Stimulated activated CD4-positive, alpha-beta T cell treated with anti-CD3 and anti-CD28 coated beads, Interleukin-15, amount 100 ng/mL, for 24 hours (primary cell): ENCODE measurements around the gene CPXM2.

Experiments used
- DNase-seq: peaks from one replicate; pipeline ENCODE4 v3.0.0-alpha.2; 2020

CPXM2 gene

GRCh38 chr10:123843835-123844234 is 47.8 kb downstream of the CPXM2 start:
- DNase-seq, result no peak

- no peak for DNase-seq
These were observed 48.8 kb downstream of the CPXM2 start for GRCh38 chr10:123842692-123843385.

DNA sequence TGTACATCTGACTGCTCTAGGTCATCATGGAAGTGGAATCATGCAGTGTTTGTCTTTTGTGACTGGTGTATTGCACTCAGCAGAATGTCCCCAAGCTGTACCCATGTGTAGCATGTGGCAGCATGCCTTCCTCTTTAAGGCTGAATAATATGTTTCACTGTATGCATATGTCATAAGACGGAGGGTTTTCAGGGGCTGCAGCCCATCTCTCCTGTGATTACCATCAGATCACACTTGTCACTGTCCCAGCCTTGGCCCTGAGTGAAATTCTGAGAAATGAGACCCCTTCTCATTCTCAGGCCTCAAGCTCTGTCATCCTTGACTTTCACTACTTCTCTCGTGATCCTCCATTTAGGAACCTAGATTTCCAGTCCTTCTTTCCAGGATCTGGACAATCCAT is 50.0 kb downstream of the CPXM2 start:
- no peak for DNase-seq

GRCh38 chr10:123841115-123841514 is 50.5 kb downstream of the CPXM2 start:
- no peak for DNase-seq

- no peak for DNase-seq
These were observed 50.9 kb downstream of the CPXM2 start for GRCh38 chr10:123840714-123841113.

DNA sequence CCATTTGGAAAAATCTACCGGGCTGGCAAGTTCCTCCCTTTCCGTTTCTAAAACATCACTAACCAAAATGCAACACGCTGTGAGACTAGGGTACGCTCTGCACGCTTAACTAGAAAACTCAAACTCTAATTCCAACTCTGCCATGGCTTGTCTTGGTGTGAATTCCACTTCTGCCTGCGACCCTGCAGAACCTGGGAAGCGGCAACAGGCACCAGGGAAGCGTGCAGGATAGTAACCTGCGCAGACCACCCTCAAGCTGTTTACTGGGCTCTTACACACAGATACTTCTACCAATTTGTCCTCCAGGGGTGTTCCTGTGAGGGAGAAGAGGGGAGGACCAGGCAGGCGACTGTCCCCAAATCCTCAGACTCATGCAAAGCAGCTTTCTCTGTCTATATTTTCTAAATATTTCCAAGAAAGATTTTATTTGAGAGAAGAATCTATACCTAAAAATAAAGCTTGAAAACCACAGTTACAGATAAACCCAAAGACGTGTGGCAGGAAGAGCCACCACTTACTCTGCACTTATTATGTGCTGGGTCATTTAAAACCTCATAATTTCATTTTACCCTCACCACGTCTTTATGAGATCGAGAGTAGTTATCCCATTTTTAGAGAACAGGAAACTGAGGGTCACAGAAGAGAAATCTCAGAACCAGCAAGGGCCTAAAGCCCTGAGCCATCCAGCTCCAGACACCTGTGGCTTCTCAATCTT is 52.9 kb downstream of the CPXM2 start:
- no peak for DNase-seq

DNA sequence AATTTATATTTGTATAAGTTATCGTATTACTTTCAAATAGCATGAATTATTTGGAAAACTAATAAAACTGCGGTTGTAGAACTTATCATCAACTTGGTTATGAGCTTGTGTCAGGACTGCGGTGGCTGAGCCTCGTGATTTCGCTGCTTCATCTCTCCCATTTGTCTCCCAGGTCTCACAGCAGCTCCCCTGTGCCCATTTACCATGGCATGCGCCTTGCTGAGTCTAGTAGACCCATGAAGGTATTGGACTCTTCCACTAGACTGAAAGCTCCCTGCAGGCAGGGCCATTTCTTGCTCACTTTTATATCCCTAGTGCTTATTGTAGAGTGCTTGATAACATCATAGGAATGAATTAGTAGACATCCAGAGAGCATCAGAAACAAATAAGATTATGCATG is 53.9 kb downstream of the CPXM2 start:
- no peak for DNase-seq

GRCh38 chr10:123836418-123837145 is 55.0 kb downstream of the CPXM2 start:
- DNase-seq, result no peak

- no peak for DNase-seq
These were observed 56.0 kb downstream of the CPXM2 start for GRCh38 chr10:123835575-123835974.

GRCh38 chr10:123833170-123833850 is 58.3 kb downstream of the CPXM2 start:
- no peak for DNase-seq

DNA sequence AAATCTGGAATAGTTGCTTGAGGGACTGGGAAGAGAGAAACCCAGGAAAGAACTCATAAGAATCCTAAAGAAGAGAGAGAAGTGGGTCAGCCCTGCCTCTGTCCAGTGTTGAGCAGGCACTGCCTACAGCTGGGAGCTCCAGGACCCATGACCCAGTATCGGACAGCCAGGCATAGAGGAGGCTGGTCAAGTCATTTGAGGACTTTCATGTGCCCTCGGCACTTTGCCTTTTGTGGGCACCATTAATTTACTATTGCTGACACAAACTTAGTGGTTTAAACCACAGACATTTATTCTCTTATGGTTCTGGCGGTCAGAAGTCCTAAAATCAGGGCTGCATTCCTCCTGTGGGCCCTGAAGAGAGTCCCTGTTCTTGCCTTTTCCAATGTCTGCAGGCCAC is 60.3 kb downstream of the CPXM2 start:
- no peak for DNase-seq

GRCh38 chr10:123821136-123821535 is 70.5 kb downstream of the CPXM2 start:
- DNase-seq, result no peak

- no peak for DNase-seq
These were observed 82.0 kb downstream of the CPXM2 start for GRCh38 chr10:123809632-123810031.

- DNase-seq, result no peak
These were observed 82.7 kb downstream of the CPXM2 start for GRCh38 chr10:123808906-123809305.

GRCh38 chr10:123808286-123808685 is 83.3 kb downstream of the CPXM2 start:
- DNase-seq, result no peak

DNA sequence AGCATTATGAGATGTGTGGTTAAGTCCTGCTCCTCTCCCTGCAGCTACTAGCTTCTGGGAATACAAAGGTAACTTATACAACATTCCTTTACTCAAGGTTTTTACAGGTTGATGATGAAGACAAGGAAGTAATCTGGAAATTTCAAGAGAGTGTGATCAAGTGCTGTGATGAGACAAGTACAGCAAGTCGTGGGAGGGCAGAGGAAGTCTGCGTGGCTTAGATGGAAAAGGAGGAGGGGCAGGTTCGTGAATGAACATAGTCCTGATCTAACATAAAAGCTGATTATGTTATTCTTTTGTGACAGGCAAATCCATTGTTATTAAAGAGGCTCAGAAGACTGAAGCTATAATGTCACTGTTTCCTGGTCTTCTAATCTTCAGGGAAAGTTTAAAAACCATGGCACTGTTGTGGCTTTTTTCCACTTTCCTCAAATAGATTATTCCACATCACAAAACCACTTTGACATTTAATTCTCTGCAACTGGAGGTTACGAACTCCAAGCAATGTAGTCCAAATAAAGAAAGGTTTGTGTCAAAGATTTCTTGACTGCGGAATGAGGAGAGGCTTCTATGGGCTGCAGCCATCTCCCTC is 84.1 kb downstream of the CPXM2 start:
- no peak for DNase-seq

DNA sequence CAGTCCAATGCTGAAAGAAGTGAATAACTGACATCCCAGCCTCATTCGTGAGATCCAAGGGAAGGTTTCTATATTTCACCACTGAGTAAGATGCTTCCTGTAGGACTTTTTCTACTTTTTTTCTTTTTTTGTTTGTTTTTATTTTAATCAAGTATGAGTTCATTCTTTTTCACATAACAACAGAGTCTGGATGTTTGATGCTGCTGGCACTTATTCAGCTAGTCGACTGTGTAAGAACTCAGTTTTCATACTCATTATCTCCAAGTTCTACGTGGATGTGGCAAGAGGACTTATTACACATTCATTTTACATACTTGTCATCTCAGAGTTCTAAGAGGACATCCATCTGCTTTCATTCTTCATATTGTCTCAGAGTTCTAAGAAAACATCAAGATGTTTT is 86.9 kb downstream of the CPXM2 start:
- no peak for DNase-seq

- no peak for DNase-seq
These were observed 90.8 kb downstream of the CPXM2 start for GRCh38 chr10:123800821-123801220.

DNA sequence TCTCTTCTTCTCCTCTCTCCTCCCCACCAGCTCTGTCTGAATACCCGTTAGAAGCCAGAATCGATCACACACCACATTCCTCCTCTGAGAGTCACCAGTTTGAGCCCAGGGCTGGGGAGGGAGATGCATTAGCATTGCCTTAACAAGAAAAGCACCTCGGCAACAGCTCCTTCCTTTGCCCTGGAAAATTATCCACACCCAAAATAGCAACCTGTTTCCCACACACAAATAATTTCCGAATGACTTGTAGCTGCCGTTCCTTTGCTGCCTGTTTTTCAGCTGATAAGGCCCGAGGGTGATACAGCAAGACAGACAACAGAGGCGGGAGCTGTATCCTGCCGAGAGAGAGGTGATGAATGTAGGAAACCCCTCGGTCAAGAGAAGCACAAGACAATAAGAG is 91.3 kb downstream of the CPXM2 start:
- no peak for DNase-seq

DNA sequence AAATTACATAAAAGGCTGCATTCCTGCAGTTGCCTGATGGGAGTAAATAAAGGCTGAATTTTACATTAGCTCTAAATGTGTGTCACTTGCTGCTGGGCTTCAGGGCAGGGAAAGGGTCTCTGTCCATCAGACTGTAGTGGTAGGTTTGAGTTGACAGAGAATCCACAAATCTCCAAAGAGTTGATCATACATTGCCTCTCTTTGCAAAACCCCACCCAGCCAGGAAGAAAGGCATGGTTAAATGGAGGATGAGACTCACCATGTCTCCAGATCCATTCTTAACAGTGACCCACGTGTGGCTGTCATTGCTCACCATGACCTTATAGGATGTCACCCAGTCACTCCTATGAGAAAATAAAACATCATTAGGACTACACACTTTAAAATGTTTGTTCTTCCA is 92.8 kb downstream of the CPXM2 start:
- DNase-seq, result no peak

DNA sequence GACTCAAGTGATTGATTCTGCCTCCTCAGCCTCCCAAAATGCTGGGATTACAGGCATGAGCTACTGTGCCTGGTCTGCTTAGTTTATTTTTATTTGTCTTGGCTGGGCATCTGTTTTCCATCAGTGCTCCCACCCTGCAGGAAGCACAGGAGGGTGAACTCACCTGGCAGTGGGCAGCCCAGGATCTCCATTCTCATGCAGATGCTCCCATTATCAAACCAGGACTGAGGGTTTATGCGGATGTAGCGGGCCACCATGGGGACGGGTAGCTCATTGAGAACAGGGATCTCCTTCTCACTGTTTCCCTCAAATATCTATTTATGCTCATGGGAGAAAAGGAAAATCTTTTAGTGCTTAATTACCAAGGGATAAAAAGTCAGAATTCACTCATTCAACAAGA is 93.8 kb downstream of the CPXM2 start:
- no peak for DNase-seq

GRCh38 chr10:123796736-123797135 is 94.9 kb downstream of the CPXM2 start:
- DNase-seq, result no peak
